ENCODE measurements around the gene TP53RK.

DNA sequence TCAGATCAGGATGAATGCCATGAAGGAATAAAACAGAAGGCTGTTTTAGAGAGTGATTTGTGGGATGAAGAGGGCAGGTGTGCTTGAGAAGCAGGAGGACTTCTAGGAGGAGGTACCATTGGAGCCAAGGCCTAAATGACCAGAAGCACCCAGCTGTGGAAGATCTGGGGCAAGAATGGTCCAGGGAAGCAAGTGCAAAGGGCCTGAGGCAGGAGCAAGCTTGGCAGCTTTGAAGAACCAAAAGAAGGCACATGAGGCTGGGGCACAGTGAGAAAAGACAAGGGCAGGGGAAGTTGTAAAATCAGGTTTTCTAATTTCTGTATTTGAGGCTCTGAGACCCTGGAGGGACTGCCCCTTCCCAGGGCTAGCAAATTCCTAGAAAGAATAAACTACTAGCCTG lies 47.8 kb downstream of the TP53RK start:
- TF ChIP-seq POLR2A (IDR thresholded peaks at IDR 0.05; ENCODE audit: low read depth, low read length) (no peak), POLR2AphosphoS5 (IDR thresholded peaks at IDR 0.05; ENCODE audit: low read depth, low read length) (no peak), TAF1 (IDR thresholded peaks at IDR 0.05; ENCODE audit: low read depth, low read length) (no peak), POU2F2 (IDR thresholded peaks at IDR 0.05; ENCODE audit: low read depth, low read length) (no peak)
